HepG2 (cell line): Measurements from ENCODE around the gene CLCN2. TPM values are rescaled to one million over a fixed set of nuclear protein-coding genes. Genes with fewer than 3 reads are reported as not detected.

Experiments
- BCLAF1 ChIP-seq: fragments of 450-650 bp; IDR thresholded peaks from 2 replicates; pipeline ENCODE4 v1.6.1; 2017; ENCODE audit warnings: mild to moderate bottlenecking
- BORCS8-MEF2B ChIP-seq: sonication (generic); formaldehyde crosslinking; IDR thresholded peaks from 2 replicates; pipeline ENCODE4 v1.8.0; 2022; ENCODE audit warnings: mild to moderate bottlenecking, missing genetic modification reagents
- EEA1 ChIP-seq: sonication (generic); formaldehyde crosslinking; IDR thresholded peaks from 2 replicates; pipeline ENCODE4 v1.5.1; 2020; ENCODE audit warnings: mild to moderate bottlenecking, missing genetic modification reagents, borderline replicate concordance
- KDM1A ChIP-seq: IDR thresholded peaks from 2 replicates; pipeline ENCODE4 v1.6.1; 2016; ENCODE audit warnings: missing compliant biosample characterization
- MATR3 ChIP-seq: sonication (generic); formaldehyde crosslinking; IDR thresholded peaks from 2 replicates; pipeline ENCODE4 v1.4.0; 2020; ENCODE audit warnings: missing genetic modification reagents
- NFKB2 ChIP-seq: sonication (generic); formaldehyde crosslinking; IDR thresholded peaks from 2 replicates; pipeline ENCODE4 v1.4.0; 2020; ENCODE audit warnings: missing genetic modification reagents, borderline replicate concordance
- NFKBIZ ChIP-seq: IDR thresholded peaks from 2 replicates; pipeline ENCODE4 v1.6.1; 2018; ENCODE audit warnings: missing genetic modification reagents, missing compliant biosample characterization
- NFYB ChIP-seq: sonication (generic); formaldehyde crosslinking; IDR thresholded peaks from 2 replicates; pipeline ENCODE4 v1.4.0; 2020; ENCODE audit warnings: missing genetic modification reagents
- PAF1 ChIP-seq: IDR thresholded peaks from 2 replicates; pipeline ENCODE4 v1.6.1; 2016; ENCODE audit warnings: missing genetic modification reagents, missing compliant biosample characterization
- PCBP1 ChIP-seq: fragments of 200-400 bp; formaldehyde crosslinking; IDR thresholded peaks from 2 replicates; pipeline ENCODE4 v1.6.1; 2017; ENCODE audit warnings: mild to moderate bottlenecking, low read depth, low read length, borderline replicate concordance
- POLR2AphosphoS5 ChIP-seq: IDR thresholded peaks from 2 replicates; pipeline ENCODE4 v1.6.1; 2012; ENCODE audit warnings: low read depth, low read length
- SIN3A ChIP-seq: IDR thresholded peaks from 2 replicates; pipeline ENCODE4 v1.6.1; 2011; ENCODE audit warnings: low read depth, mild to moderate bottlenecking, control low read depth, low read length, borderline replicate concordance
- SP4 ChIP-seq: sonication (generic); formaldehyde crosslinking; IDR thresholded peaks from 2 replicates; pipeline ENCODE4 v1.8.1; 2023; ENCODE audit warnings: mild to moderate bottlenecking, missing genetic modification reagents
- SYNCRIP ChIP-seq: fragments of 200-400 bp; formaldehyde crosslinking; IDR thresholded peaks from 2 replicates; pipeline ENCODE4 v1.6.1; 2018; ENCODE audit warnings: mild to moderate bottlenecking, low read depth, low read length; ENCODE audit not compliant: insufficient read depth
- TOPORS ChIP-seq: sonication (generic); formaldehyde crosslinking; IDR thresholded peaks from 2 replicates; pipeline ENCODE4 v1.8.0; 2023; ENCODE audit warnings: mild to moderate bottlenecking, missing genetic modification reagents
- ZBTB49 ChIP-seq: sonication (generic); formaldehyde crosslinking; IDR thresholded peaks from 2 replicates; pipeline ENCODE4 v1.4.0; 2020; ENCODE audit warnings: missing genetic modification reagents, borderline replicate concordance
- ZFP36L1 ChIP-seq: sonication (generic); formaldehyde crosslinking; IDR thresholded peaks from 2 replicates; pipeline ENCODE4 v1.8.0; 2022; ENCODE audit warnings: mild to moderate bottlenecking, missing genetic modification reagents, moderate library complexity
- ZGPAT ChIP-seq: IDR thresholded peaks from 2 replicates; pipeline ENCODE4 v1.6.1; 2016; ENCODE audit warnings: mild to moderate bottlenecking
- ZNF33B ChIP-seq: sonication (generic); formaldehyde crosslinking; IDR thresholded peaks from 2 replicates; pipeline ENCODE4 v1.5.1; 2020; ENCODE audit warnings: mild to moderate bottlenecking, missing genetic modification reagents
- ZNF414 ChIP-seq: sonication (generic); formaldehyde crosslinking; IDR thresholded peaks from 2 replicates; pipeline ENCODE4 v1.5.0; 2020; ENCODE audit warnings: missing genetic modification reagents
- ZNF614 ChIP-seq: IDR thresholded peaks from 2 replicates; pipeline ENCODE4 v1.6.1; 2018; ENCODE audit warnings: missing biosample characterization, missing genetic modification reagents, inconsistent platforms, borderline replicate concordance
- ZNF619 ChIP-seq: sonication (generic); formaldehyde crosslinking; IDR thresholded peaks from 2 replicates; pipeline ENCODE4 v1.4.0; 2020; ENCODE audit warnings: mild to moderate bottlenecking, missing genetic modification reagents
- ZNF629 ChIP-seq: sonication (generic); formaldehyde crosslinking; conservative IDR thresholded peaks from 2 replicates; pipeline ENCODE4 v1.5.0; 2020; ENCODE audit warnings: missing genetic modification reagents
- ZNF674 ChIP-seq: sonication (generic); formaldehyde crosslinking; IDR thresholded peaks from 2 replicates; pipeline ENCODE4 v1.5.0; 2020; ENCODE audit warnings: low read depth, mild to moderate bottlenecking, missing genetic modification reagents
- ZSCAN31 ChIP-seq: sonication (generic); formaldehyde crosslinking; IDR thresholded peaks from 2 replicates; pipeline ENCODE4 v1.5.0; 2020; ENCODE audit warnings: low read depth, mild to moderate bottlenecking, missing genetic modification reagents
- polyA plus RNA-seq, 8 experiments: library from polyadenylated mRNA; depleted of rRNA in 3 of 8; stranded (reverse) in 7 of 8; unstranded in 1 of 8; fragments of >200 nt; fragmentation: Illumina TruSeq in 4 of 8; extraction: Trizol in 4 of 8; gene quantifications; 2 replicates each; pipeline versions ENCODE4 v1.2.1 to v1.2.3, GENCODE V29; 2011 to 2016; ENCODE audit warnings: low read depth in 4 of 8, missing spikeins in 1 of 8, mixed read lengths in 1 of 8; ENCODE audit not compliant: insufficient read depth in 1 of 8
- total RNA-seq, 5 experiments: library from RNA; depleted of rRNA; stranded (reverse); fragments of >200 nt; fragmentation: Illumina TruSeq; extraction: Trizol; gene quantifications; 2 replicates each; pipeline ENCODE4 v1.2.3, GENCODE V29; 2016; ENCODE audit warnings: low read depth in 1 of 5

The CLCN2 gene
- total and polyA plus RNA-seq, 2 of the 13 experiments (the other 11 are each of a cell fraction or from before 2014, with no cell fraction given) = 11.4 to 13.5 TPM

GRCh38 chr3:184298759-184299487 lies 62.5 kb downstream of the CLCN2 start, which contains the start of gene PSMD2 (continued):
- no peak for TF ChIP-seq BCLAF1
- no peak for TF ChIP-seq ZSCAN31 (CRISPR knock-in tag)
- no peak; the same call in 1 of the 2 replicates for TF ChIP-seq ZFP36L1 (CRISPR knock-in tag)
- no peak for TF ChIP-seq ZNF414
- TF ChIP-seq ZNF629 (CRISPR knock-in tag) = no peak
- TF ChIP-seq NFYB (CRISPR knock-in tag) = no peak
- TF ChIP-seq ZNF614 = no peak
- no peak for TF ChIP-seq MATR3 (CRISPR knock-in tag)
- TF ChIP-seq NFKBIZ = no peak
- TF ChIP-seq ZBTB49 (CRISPR knock-in tag) = no peak
- TF ChIP-seq ZNF33B (CRISPR knock-in tag) = no peak
- no peak for TF ChIP-seq PAF1 (CRISPR knock-in tag)
- no peak for TF ChIP-seq EEA1 (CRISPR knock-in tag)
- TF ChIP-seq ZNF674 (CRISPR knock-in tag) = no peak
- TF ChIP-seq ZNF619 (CRISPR knock-in tag) = no peak
- TF ChIP-seq NFKB2 (CRISPR knock-in tag) = peak; percentile 62; the same call in 1 of the 2 replicates
- TF ChIP-seq BORCS8-MEF2B (CRISPR knock-in tag) = no peak
- peak; percentile 63 for TF ChIP-seq SP4 (CRISPR knock-in tag)
- no peak; the same call in 1 of the 2 replicates for TF ChIP-seq TOPORS (CRISPR knock-in tag)
- TF ChIP-seq SYNCRIP = no peak
- no peak for TF ChIP-seq PCBP1
- peak; percentile 48; the same call in 1 of the 2 replicates for TF ChIP-seq ZGPAT (CRISPR knock-in tag)
- peak; percentile 96 for TF ChIP-seq POLR2AphosphoS5
- TF ChIP-seq SIN3A = peak; percentile 62; the same call in 1 of the 2 replicates
- no peak for TF ChIP-seq KDM1A (CRISPR knock-in tag)
